Measurements from ENCODE around the gene SNRPA1. TPM values are rescaled to one million over a fixed set of nuclear protein-coding genes. Genes with fewer than 3 reads are reported as not detected.

SNRPA1 gene
- total RNA-seq, 2 experiments from 2014 or later, result 214 to 222 TPM

- no peak overlapping the region for H3K4me3 Mint-ChIP-seq
- peaks cover 14% of the 10 kb centered on the region for H3K36me3 Mint-ChIP-seq (ENCODE audit: low read depth)
- peaks cover 34% of the 10 kb centered on the region for H3K27me3 Mint-ChIP-seq
- no peak overlapping the region for H3K27ac Mint-ChIP-seq
- intact Hi-C loops (cut with DNase I, micrococcal nuclease), result loop anchor here in 1 of 2 experiments (5.0 kb wide), 1 partner anchor 33 kb away; the partner anchor contains the start of gene SNRPA1
- H3K27me3 ChIP-seq (ENCODE audit: control insufficient read depth in 1 of 2, insufficient read depth in 2 of 2, low read length in 2 of 2), result peaks cover 13 to 16% of the 10 kb centered on the region in 2 experiments
- no peak for ATAC-seq (ENCODE audit: poor library complexity)
- TF ChIP-seq CTCF (IDR thresholded peaks at IDR 0.05), result no peak
- no peak overlapping the region for H3K4me3 ChIP-seq (ENCODE audit: low read length)
- no peak overlapping the region for H3K27ac ChIP-seq (ENCODE audit: low read depth in 1 of 2, low read length in 2 of 2)
- ChIA-PET CTCF (no interaction called here), POLR2A (no interaction called here)
- peaks cover 11 to 40% of the 10 kb centered on the region in 2 experiments for H3K9me3 ChIP-seq (ENCODE audit: control insufficient read depth in 1 of 2, insufficient read depth in 1 of 2, low read length in 2 of 2)
- DNase-seq, result no peak
- peaks cover 11% of the 10 kb centered on the region for H3K4me1 Mint-ChIP-seq (ENCODE audit: low read depth)
- H3K36me3 ChIP-seq (ENCODE audit: insufficient read depth, low read length), result no peaks in the 10 kb centered on the region
- H3K4me1 ChIP-seq (ENCODE audit: insufficient read depth, low read length), result peaks cover 23% of the 10 kb centered on the region
- H3K9me3 Mint-ChIP-seq, result peaks cover 2% of the 10 kb centered on the region
These were observed 34.9 kb upstream of the SNRPA1 start for GRCh38 chr15:101329867-101330380.

DNA sequence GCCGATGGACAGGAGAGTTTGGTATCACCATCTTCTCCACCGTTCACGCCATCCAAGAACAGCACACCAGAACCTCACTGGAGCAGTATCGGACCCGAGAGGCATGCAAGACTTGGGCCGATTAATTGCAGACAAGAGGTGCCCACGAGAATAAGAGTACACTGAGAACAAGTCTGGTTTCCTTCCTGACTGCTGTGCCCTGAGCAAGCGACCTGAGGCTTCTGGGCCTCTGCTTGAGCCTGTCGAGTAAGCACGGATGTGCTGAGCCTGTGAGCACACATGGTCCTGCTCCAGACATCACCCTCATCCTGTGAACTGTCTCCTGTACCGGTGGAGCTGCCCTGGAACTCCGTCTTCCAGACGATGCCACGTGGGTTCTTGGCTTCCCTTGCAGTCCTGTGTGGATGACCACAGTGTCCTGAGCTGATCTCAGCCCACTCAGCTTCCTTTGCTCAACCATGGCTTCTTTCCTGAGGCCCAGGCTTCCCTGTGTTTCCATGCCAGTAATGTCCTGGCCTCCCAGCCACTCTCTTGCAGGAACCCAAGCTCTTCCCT is 34.3 kb upstream of the SNRPA1 start:
- H3K27me3 Mint-ChIP-seq, result peaks cover 35% of the 10 kb centered on the region
- DNase-seq, result no peak
- H3K27ac ChIP-seq (ENCODE audit: low read depth in 1 of 2, low read length in 2 of 2), result no peak overlapping the region
- peaks cover 11% of the 10 kb centered on the region for H3K4me1 Mint-ChIP-seq (ENCODE audit: low read depth)
- peaks cover 18% of the 10 kb centered on the region for H3K4me1 ChIP-seq (ENCODE audit: insufficient read depth, low read length)
- H3K36me3 Mint-ChIP-seq (ENCODE audit: low read depth), result peaks cover 9% of the 10 kb centered on the region
- H3K4me3 Mint-ChIP-seq, result no peak overlapping the region
- POLR2A ChIA-PET, result no interaction called here
- H3K9me3 ChIP-seq (ENCODE audit: control insufficient read depth in 1 of 2, insufficient read depth in 1 of 2, low read length in 2 of 2), result peaks cover 6 to 35% of the 10 kb centered on the region in 2 experiments
- no peak for ATAC-seq (ENCODE audit: poor library complexity)
- H3K4me3 ChIP-seq (ENCODE audit: low read length), result no peak overlapping the region
- H3K9me3 Mint-ChIP-seq, result peaks cover 2% of the 10 kb centered on the region
- H3K36me3 ChIP-seq (ENCODE audit: insufficient read depth, low read length), result no peaks in the 10 kb centered on the region
- intact Hi-C loops (cut with DNase I, micrococcal nuclease), result no loop called here
- H3K27me3 ChIP-seq (ENCODE audit: control insufficient read depth in 1 of 2, insufficient read depth in 2 of 2, low read length in 2 of 2), result peaks cover 13 to 16% of the 10 kb centered on the region in 2 experiments
- TF ChIP-seq CTCF (IDR thresholded peaks at IDR 0.05), result no peak
- CTCF ChIA-PET, result no interaction called here
- no peak overlapping the region for H3K27ac Mint-ChIP-seq

- Mint-ChIP-seq H3K4me1 (ENCODE audit: low read depth) (peaks cover under 1% of the 10 kb centered on the region), H3K36me3 (ENCODE audit: low read depth) (no peaks in the 10 kb centered on the region), H3K27ac (no peak overlapping the region), H3K27me3 (peaks cover 43% of the 10 kb centered on the region), H3K4me3 (no peak overlapping the region), H3K9me3 (no peaks in the 10 kb centered on the region)
- no peaks in the 10 kb centered on the region for H3K36me3 ChIP-seq (ENCODE audit: insufficient read depth, low read length)
- H3K27me3 ChIP-seq (ENCODE audit: control insufficient read depth in 1 of 2, insufficient read depth in 2 of 2, low read length in 2 of 2), result peaks cover 13 to 16% of the 10 kb centered on the region in 2 experiments
- no peak overlapping the region for H3K4me3 ChIP-seq (ENCODE audit: low read length)
- peaks cover 8% of the 10 kb centered on the region for H3K4me1 ChIP-seq (ENCODE audit: insufficient read depth, low read length)
- TF ChIP-seq CTCF (IDR thresholded peaks at IDR 0.05), result no peak
- H3K9me3 ChIP-seq (ENCODE audit: control insufficient read depth in 1 of 2, insufficient read depth in 1 of 2, low read length in 2 of 2), result peaks cover 0 to 22% of the 10 kb centered on the region in 2 experiments
- DNase-seq, result no peak
- ChIA-PET CTCF (no interaction called here), POLR2A (no interaction called here)
- intact Hi-C loops (cut with DNase I, micrococcal nuclease), result no loop called here
- H3K27ac ChIP-seq (ENCODE audit: low read depth in 1 of 2, low read length in 2 of 2), result no peak overlapping the region
- ATAC-seq (ENCODE audit: poor library complexity), result no peak
These were observed 33.0 kb upstream of the SNRPA1 start for GRCh38 chr15:101328001-101328400.
